Fibroblast of lung (primary cell): ENCODE measurements around the gene AKR1C3.

Experiments used
- EZH2 ChIP-seq: IDR thresholded peaks from 2 replicates; pipeline ENCODE4 v1.5.1; 2012; ENCODE audit warnings: low read length, control low read depth, mild to moderate bottlenecking; ENCODE audit errors: missing control alignments
- TF ChIP-seq, protein P1 (sequence below), 2 donors: IDR thresholded peaks in 1 of 2; conservative IDR thresholded peaks in 1 of 2; 1 replicate in 1 of 2; 2 replicates in 1 of 2; pipeline ENCODE4 v1.5.1; 2011 to 2012; ENCODE audit warnings: low read length in 2 of 2, control low read depth in 1 of 2, inconsistent platforms in 1 of 2, low read depth in 1 of 2, mild to moderate bottlenecking in 1 of 2

DNA sequence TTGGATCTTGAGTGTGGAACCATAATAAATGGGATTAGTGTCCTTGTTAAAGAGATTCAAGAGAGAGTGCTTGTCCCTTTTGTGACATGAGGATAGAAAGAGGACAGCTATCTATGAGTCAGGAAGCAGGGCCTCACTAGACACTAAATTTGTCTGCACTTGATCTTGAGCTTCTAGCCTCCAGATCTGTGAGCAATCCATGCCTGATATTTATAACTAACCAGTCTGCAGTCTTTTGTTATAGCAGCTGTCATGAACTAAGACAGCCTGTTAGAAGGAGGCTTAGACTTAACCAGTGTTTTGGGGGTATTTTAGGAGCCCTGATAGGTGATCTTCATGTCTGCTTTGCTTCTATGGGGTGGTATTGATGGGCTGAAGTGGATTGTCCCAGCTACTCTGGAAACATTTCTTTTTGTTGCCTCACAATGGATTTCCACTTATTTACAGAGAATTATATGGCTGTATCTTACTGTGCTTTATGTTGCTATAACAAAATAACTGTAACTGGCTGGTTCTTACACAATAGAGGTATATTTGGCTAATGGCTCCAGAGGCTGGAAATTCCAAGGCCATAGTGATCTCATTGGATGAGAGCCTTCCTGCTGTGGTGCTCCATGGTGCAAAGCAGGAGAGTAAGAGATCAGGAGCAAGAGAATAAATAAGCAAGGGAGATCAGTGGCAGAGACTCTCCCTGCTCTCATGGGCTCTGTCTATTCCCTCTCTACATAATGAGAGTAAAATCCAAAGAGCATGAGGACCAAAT, 23.4 kb upstream of the AKR1C3 start:
- TF ChIP-seq, protein P1, sequence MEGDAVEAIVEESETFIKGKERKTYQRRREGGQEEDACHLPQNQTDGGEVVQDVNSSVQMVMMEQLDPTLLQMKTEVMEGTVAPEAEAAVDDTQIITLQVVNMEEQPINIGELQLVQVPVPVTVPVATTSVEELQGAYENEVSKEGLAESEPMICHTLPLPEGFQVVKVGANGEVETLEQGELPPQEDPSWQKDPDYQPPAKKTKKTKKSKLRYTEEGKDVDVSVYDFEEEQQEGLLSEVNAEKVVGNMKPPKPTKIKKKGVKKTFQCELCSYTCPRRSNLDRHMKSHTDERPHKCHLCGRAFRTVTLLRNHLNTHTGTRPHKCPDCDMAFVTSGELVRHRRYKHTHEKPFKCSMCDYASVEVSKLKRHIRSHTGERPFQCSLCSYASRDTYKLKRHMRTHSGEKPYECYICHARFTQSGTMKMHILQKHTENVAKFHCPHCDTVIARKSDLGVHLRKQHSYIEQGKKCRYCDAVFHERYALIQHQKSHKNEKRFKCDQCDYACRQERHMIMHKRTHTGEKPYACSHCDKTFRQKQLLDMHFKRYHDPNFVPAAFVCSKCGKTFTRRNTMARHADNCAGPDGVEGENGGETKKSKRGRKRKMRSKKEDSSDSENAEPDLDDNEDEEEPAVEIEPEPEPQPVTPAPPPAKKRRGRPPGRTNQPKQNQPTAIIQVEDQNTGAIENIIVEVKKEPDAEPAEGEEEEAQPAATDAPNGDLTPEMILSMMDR (conservative IDR thresholded peaks at IDR 0.05 in 1 of 2, IDR thresholded peaks at IDR 0.05 in 1 of 2; ENCODE audit: low read depth in 1 of 2, low read length in 2 of 2) = no peak
- TF ChIP-seq EZH2 = no peak
